G401 (cell line): Measurements from ENCODE around the gene EGLN3. TPM values are rescaled to one million over a fixed set of nuclear protein-coding genes. Genes with fewer than 3 reads are reported as not detected.

Experiments used
- DNase-seq: peaks from one replicate; pipeline ENCODE4 v3.0.0-alpha.2; 2015; ENCODE audit warnings: low spot score
- in situ Hi-C: cut with HindIII; loops from 2 replicates; pipeline ENCODE4 v1.10.0; 2016; ENCODE audit warnings: low sequenced_read_pairs, mixed read lengths
- total RNA-seq: library from RNA; depleted of rRNA; stranded (reverse); fragments of >200 nt; shearing (Covaris generic); gene quantifications from 2 replicates; pipeline ENCODE4 v1.2.3, GENCODE V29; 2014

Gene EGLN3
- total RNA-seq, 1 experiment from 2014 or later = 4.8 TPM

DNA sequence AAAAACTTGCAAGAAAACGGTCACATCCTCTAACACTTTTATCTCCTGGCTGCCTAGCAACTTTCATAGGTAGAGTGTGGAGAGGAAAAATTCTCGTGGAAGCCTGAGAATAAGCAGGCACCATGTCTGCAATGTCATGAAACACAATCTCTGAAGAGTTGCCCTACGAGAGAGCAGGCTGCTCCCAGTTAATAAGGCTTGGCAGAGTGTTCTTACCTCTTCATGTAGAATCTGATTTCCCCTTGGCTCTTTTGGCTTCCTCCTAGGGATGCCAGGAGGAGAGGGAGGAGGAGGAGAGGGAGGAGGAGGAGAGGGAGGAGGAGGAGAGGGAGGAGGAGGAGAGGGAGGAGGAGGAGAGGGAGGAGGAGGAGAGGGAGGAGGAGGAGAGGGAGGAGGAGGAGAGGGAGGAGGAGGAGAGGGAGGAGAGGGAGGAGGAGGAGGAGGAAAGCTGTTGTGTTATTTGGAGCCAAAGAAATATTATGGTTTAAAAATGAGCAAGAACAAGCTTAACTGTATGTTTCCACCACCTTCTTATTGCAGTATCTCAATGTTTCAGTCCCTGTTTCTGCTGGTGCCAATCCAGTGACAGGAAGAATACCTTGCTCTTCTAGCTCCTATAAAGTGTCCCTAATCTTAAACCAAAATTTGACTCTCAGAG lies 52.9 kb downstream of the EGLN3 start:
- in situ Hi-C loops = no loop called here
- peak; percentile 49 for DNase-seq

DNA sequence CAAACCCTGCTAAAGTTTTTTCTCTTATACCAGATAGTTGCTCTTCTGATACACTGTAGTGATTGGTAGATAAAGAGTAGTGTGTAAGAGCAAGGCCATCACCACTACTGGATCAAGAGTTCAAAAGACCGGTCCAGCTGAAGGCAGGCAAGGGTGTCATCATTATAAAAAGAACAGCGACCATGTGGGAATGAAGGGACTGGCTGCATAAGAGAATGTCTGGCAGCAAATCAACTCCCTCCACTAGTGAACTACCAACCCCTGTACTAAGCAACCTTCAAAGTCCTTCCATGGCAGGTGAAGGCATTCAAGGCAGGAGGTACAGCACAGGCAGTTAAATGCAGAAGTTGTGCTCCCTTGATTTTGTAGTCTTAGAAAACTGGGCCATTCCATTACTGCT lies 53.5 kb downstream of the EGLN3 start:
- in situ Hi-C loops = no loop called here
- peak; percentile 3 for DNase-seq

DNA sequence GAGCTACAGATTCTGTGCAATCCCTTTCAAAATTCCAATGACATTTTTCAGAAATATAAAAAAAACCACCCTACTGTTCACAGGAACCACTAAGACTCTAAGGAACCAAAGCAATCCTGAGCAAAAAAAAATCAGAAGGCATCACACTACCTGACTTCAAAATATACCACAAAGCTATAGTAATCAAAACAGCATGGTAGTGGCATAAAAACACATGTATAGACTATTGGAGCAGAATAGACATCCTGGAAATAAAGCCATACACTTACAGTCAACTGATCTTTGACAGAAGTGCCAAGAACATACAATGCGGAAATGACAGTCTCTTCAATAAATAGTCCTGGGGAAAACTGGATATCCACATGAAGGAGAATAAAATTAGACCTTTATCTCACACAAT lies 56.5 kb downstream of the EGLN3 start:
- no peak for DNase-seq
- in situ Hi-C loops = no loop called here

DNA sequence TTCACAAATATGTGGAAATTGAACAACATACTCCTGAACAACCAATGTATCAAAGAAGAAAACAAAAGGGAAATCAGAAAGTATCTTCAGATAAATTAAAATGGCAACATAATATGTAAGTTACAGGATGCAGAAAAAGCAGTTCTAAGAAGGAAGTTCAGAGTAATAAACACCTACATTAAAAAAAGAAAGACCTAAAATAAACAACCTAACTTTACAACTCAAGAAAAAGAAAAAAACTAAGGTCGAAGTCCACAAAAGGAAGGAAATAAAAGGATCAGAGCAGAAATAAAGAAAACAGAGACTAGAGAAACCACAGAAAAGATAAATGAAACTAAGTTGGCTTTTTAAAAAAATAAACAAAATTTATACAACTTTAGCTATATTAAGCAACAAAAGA lies 59.2 kb downstream of the EGLN3 start:
- DNase-seq = no peak
- in situ Hi-C loops = no loop called here

DNA sequence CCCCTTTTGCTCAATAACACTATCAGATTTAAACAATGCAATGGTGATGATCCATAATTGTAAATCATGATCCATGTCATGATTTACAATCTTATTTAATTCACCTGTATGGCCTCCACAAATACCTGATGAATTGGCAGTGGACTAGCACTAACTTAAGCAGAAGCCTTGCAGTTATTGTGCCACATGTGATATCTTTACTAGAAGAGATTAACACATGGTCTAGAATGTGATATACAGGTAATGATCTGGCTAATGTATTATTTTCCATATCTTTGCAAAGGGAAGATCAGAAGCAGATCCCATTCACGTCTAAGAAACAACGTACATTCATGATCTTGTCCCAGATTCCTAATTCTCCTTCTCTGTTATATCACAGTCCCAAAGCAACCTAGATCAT lies 66.0 kb downstream of the EGLN3 start:
- DNase-seq = no peak
- in situ Hi-C loops = no loop called here

DNA sequence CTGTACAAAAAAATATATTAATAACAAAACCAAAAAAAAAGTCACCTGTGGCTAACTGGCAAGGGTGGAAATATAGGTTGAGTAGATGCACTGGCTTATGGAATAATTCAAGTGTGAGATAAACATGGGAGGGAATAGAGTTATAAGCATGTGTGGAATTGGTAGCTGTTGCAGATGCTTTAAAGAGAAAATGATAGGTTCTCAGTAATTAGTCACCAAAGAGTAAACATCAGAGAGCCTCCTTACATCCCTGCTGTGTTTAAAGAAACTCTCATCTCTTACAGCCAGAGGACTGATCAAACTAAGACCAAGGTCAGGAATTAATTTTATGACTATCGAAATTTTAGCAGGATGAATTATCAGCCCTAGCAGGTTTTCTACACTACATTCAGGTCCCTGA lies 70.5 kb downstream of the EGLN3 start:
- in situ Hi-C loops = no loop called here
- no peak for DNase-seq

DNA sequence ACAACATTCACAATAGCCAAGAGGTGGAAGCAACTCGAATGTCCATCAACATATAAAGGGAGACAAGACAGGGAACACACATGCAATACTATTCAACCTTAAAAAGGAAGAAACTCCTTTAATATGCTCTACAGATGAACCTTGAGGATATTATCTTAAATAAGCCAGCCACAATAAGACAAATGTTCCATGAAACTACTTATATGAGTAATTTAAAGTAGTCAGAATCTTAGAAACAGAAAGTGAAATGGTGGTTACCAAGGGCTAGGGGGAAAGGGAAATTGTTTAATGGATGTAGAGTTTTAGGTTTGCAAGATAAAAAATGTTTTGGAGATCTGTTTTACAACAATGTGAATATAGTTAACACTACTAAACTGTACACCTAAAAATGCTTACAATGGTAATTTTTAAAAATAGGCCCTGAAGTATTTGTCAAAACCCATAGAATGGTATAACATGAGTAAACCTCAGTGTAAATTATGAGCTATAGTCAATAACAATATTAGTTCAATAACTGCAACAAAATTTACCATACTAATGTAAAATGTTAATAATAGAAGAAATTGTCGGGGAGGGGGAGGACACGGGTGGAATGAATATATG lies 71.1 kb downstream of the EGLN3 start:
- no peak for DNase-seq
- in situ Hi-C loops = no loop called here

DNA sequence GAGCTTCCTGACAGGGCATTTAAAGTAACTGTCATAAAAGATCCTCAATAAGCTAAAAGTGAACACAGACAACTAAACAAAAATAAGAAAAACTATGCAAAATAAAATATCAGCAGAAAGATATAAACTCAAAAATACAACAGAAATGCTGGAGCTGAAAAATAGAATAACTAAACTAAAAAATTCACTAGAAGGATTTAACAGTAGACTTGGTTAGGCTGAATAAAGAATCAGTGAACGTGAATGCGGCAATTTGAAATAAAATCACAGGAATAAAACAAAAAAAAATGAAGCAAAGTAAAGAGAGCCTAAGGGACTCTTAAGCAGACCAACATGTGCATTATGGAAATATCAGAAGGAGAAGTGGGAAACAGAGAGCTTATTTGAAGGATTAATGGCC lies 74.6 kb downstream of the EGLN3 start:
- in situ Hi-C loops = no loop called here
- DNase-seq = no peak
